K562 (cell line): ENCODE results near the gene HPCAL1. TPM values are rescaled to one million over a fixed set of nuclear protein-coding genes. Genes with fewer than 3 reads are reported as not detected.

Experiments
- CTCF ChIP-seq, 3 experiments: IDR thresholded peaks in 2 of 3; conservative IDR thresholded peaks in 1 of 3; 2 replicates each; pipeline ENCODE4 v1.5.1; 2011 to 2012; ENCODE audit warnings: low read length in 3 of 3, mild to moderate bottlenecking in 3 of 3, control low read depth in 2 of 3, improper control_type of control experiment in 1 of 3, inconsistent platforms in 1 of 3, low read depth in 1 of 3, mixed read lengths in 1 of 3, moderate library complexity in 1 of 3; ENCODE audit not compliant: insufficient read depth in 2 of 3
- E2F8 ChIP-seq: fragments of 450-650 bp; IDR thresholded peaks from 2 replicates; pipeline ENCODE4 v1.7.1; 2018; ENCODE audit warnings: mild to moderate bottlenecking, low read depth; ENCODE audit not compliant: partially characterized antibody
- POU5F1 ChIP-seq: fragments of 150-350 bp; IDR thresholded peaks from 2 replicates; pipeline ENCODE4 v1.6.1; 2014; ENCODE audit warnings: borderline replicate concordance, low read length, low read depth, mild to moderate bottlenecking; ENCODE audit not compliant: partially characterized antibody
- ZSCAN32 ChIP-seq: fragments of 450-650 bp; formaldehyde crosslinking; IDR thresholded peaks from 2 replicates; pipeline ENCODE4 v1.4.0; 2020; ENCODE audit warnings: mild to moderate bottlenecking, moderate library complexity
- polyA plus RNA-seq, 8 experiments: library from polyadenylated mRNA; depleted of rRNA in 4 of 8; stranded (reverse) in 5 of 8; unstranded in 3 of 8; fragments of >200 nt; fragmentation: Nextera tagmentation in 2 of 8; fragmentation: Illumina TruSeq in 1 of 8; extraction: Ambion mirVana in 2 of 8; extraction: Trizol in 1 of 8; gene quantifications; 2 replicates each; pipeline versions ENCODE4 v1.2.1 to v1.2.3, GENCODE V29; 2011 to 2014; ENCODE audit warnings: inconsistent platforms in 1 of 8, missing spikeins in 1 of 8
- total RNA-seq, 7 experiments: library from RNA; depleted of rRNA in 6 of 7; stranded (reverse); fragments of >200 nt in 6 of 7; fragmentation: Illumina TruSeq in 2 of 7; extraction: Trizol in 2 of 7; gene quantifications; 2 replicates each; pipeline versions ENCODE4 v1.2.1 to v1.2.3, GENCODE V29; 2011 to 2021; ENCODE audit warnings: low replicate concordance in 1 of 7
- TF ChIP-seq, protein P1 (sequence below): sonication (generic); formaldehyde crosslinking; IDR thresholded peaks from 2 replicates; pipeline ENCODE4 v1.8.1; 2023; ENCODE audit warnings: mild to moderate bottlenecking, missing genetic modification reagents

The HPCAL1 gene
- total and polyA plus RNA-seq, 9 of the 15 experiments (the other 6 are each of a cell fraction or from before 2014, with no cell fraction given): 2.7 to 65.5 (median 23.9) TPM

- no peak for TF ChIP-seq E2F8
- no peak for TF ChIP-seq ZSCAN32 (CRISPR knock-in tag)
- no peak for TF ChIP-seq POU5F1
- TF ChIP-seq CTCF (IDR thresholded peaks at IDR 0.05 in 2 of 3, conservative IDR thresholded peaks at IDR 0.05 in 1 of 3; ENCODE audit: insufficient read depth in 2 of 3, low read depth in 1 of 3, low read length in 3 of 3): peak in 1 of 3 experiments; percentile 20; a peak in 1 of 6 replicates
- TF ChIP-seq, protein P1, sequence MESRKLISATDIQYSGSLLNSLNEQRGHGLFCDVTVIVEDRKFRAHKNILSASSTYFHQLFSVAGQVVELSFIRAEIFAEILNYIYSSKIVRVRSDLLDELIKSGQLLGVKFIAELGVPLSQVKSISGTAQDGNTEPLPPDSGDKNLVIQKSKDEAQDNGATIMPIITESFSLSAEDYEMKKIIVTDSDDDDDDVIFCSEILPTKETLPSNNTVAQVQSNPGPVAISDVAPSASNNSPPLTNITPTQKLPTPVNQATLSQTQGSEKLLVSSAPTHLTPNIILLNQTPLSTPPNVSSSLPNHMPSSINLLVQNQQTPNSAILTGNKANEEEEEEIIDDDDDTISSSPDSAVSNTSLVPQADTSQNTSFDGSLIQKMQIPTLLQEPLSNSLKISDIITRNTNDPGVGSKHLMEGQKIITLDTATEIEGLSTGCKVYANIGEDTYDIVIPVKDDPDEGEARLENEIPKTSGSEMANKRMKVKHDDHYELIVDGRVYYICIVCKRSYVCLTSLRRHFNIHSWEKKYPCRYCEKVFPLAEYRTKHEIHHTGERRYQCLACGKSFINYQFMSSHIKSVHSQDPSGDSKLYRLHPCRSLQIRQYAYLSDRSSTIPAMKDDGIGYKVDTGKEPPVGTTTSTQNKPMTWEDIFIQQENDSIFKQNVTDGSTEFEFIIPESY (CRISPR knock-in tag): peak; percentile 81
These were observed 18.9 kb downstream of the HPCAL1 start (continued) for GRCh38 chr2:10321622-10322021.
